DND-41 (cell line): ENCODE results near the gene KIAA1328.

Experiments
- ATAC-seq: fragments of 200-7000 bp; cut with Tn5 transposase; 3 replicates; pipeline ENCODE4 v1.9.1; 2021; ENCODE audit warnings: low read depth; ENCODE audit not compliant: insufficient read depth
- DNase-seq: peaks from one replicate; pipeline ENCODE4 v3.0.0-alpha.2; 2020
- H2AFZ ChIP-seq: 2 replicates; pipeline ENCODE4 v1.6.0; 2012; ENCODE audit warnings: low read depth, low read length
- H3K27ac ChIP-seq: 2 replicates; pipeline ENCODE4 v1.5.1; 2012; ENCODE audit warnings: low read length, inconsistent platforms
- H3K27me3 ChIP-seq: fragments of 200-600 bp; sonication (generic); 2 replicates; pipeline ENCODE4 v1.6.0; 2012; ENCODE audit warnings: low read length, mild to moderate bottlenecking, inconsistent platforms; ENCODE audit not compliant: insufficient read depth, poor library complexity
- H3K36me3 ChIP-seq: 2 replicates; pipeline ENCODE4 v1.5.1; 2012; ENCODE audit warnings: low read length, inconsistent platforms; ENCODE audit not compliant: insufficient read depth
- H3K4me1 ChIP-seq: 2 replicates; pipeline ENCODE4 v1.5.1; 2012; ENCODE audit warnings: mild to moderate bottlenecking, low read length; ENCODE audit not compliant: insufficient read depth
- H3K4me2 ChIP-seq: 2 replicates; pipeline ENCODE4 v1.6.0; 2012; ENCODE audit warnings: mild to moderate bottlenecking, moderate library complexity, low read length, inconsistent platforms; ENCODE audit not compliant: insufficient read depth
- H3K4me3 ChIP-seq, 2 experiments: fragments of 200-600 bp in 1 of 2; shearing (Covaris generic) in 1 of 2; 2 replicates each; pipeline ENCODE4 v1.5.1; 2012 to 2016; ENCODE audit warnings: inconsistent platforms in 2 of 2, low read length in 2 of 2, mild to moderate bottlenecking in 2 of 2, low read depth in 1 of 2, moderate library complexity in 1 of 2
- H3K79me2 ChIP-seq: 2 replicates; pipeline ENCODE4 v1.6.0; 2012; ENCODE audit warnings: low read length, inconsistent platforms; ENCODE audit not compliant: insufficient read depth
- H3K9ac ChIP-seq: 2 replicates; pipeline ENCODE4 v1.6.0; 2012; ENCODE audit warnings: low read depth, mild to moderate bottlenecking, inconsistent platforms, low read length, moderate library complexity
- H3K9me3 ChIP-seq: 2 replicates; pipeline ENCODE4 v1.5.1; 2012; ENCODE audit warnings: low read length, moderate library complexity, mild to moderate bottlenecking, inconsistent platforms; ENCODE audit not compliant: insufficient read depth, severe bottlenecking
- H4K20me1 ChIP-seq: 2 replicates; pipeline ENCODE4 v1.6.0; 2012; ENCODE audit warnings: low read length; ENCODE audit not compliant: insufficient read depth
- CTCF ChIP-seq: IDR thresholded peaks from 2 replicates; pipeline ENCODE4 v1.5.1; 2012; ENCODE audit warnings: borderline replicate concordance, low read length, moderate library complexity, mild to moderate bottlenecking; ENCODE audit not compliant: poor library complexity, severe bottlenecking; ENCODE audit errors: extremely low read depth
- EZH2 ChIP-seq: IDR thresholded peaks from 3 replicates; pipeline ENCODE4 v1.6.1; 2012; ENCODE audit warnings: borderline replicate concordance, low read depth, mild to moderate bottlenecking, moderate library complexity, low read length, inconsistent platforms; ENCODE audit not compliant: severe bottlenecking

Gene KIAA1328

GRCh38 chr18:36889321-36889720 lies 60.4 kb downstream of the KIAA1328 start:
- Histone ChIP-seq H3K9ac (no peak overlapping the region), H3K4me3 (no peak overlapping the region), H3K4me1 (peaks cover 30% of the 10 kb centered on the region), H3K27ac (peak overlapping the region; percentile 68), H3K36me3 (peaks cover 4% of the 10 kb centered on the region; the same call in 1 of the 2 replicates), H3K9me3 (no peaks in the 10 kb centered on the region), H4K20me1 (no peaks in the 10 kb centered on the region), H3K27me3 (no peaks in the 10 kb centered on the region), H2AFZ (no peak overlapping the region), H3K4me2 (peak overlapping the region; percentile 30; the same call in 1 of the 2 replicates), H3K79me2 (no peaks in the 10 kb centered on the region)
- no peak for DNase-seq
- ATAC-seq = peak; percentile 35
- no peak for TF ChIP-seq EZH2
- TF ChIP-seq CTCF = no peak

- TF ChIP-seq CTCF (no peak), EZH2 (no peak)
- Histone ChIP-seq H3K27me3 (no peaks in the 10 kb centered on the region), H3K9me3 (no peaks in the 10 kb centered on the region), H3K9ac (peak overlapping the region; percentile 4; the same call in 1 of the 2 replicates), H3K27ac (peak overlapping the region; percentile 68), H3K79me2 (no peaks in the 10 kb centered on the region), H3K4me2 (peak overlapping the region; percentile 30; the same call in 1 of the 2 replicates), H3K36me3 (peaks cover 4% of the 10 kb centered on the region; the same call in 1 of the 2 replicates), H3K4me3 (no peak overlapping the region), H2AFZ (no peak overlapping the region), H4K20me1 (no peaks in the 10 kb centered on the region), H3K4me1 (peaks cover 30% of the 10 kb centered on the region)
- peak; percentile 98 for ATAC-seq
- peak; percentile 43 for DNase-seq
Measured at GRCh38 chr18:36889742-36890141, 60.8 kb downstream of the KIAA1328 start.

- Histone ChIP-seq H3K4me1 (peaks cover 32% of the 10 kb centered on the region), H3K9ac (no peak overlapping the region), H3K79me2 (no peaks in the 10 kb centered on the region), H3K4me2 (no peak overlapping the region), H3K9me3 (no peaks in the 10 kb centered on the region), H3K4me3 (no peak overlapping the region), H4K20me1 (no peaks in the 10 kb centered on the region), H3K36me3 (peaks cover 4% of the 10 kb centered on the region; the same call in 1 of the 2 replicates), H2AFZ (no peak overlapping the region), H3K27me3 (no peaks in the 10 kb centered on the region), H3K27ac (peak overlapping the region; percentile 68)
- ATAC-seq = no peak
- no peak for DNase-seq
- no peak for TF ChIP-seq EZH2
- no peak for TF ChIP-seq CTCF
Measured at GRCh38 chr18:36890598-36890997, 61.7 kb downstream of the KIAA1328 start.

- DNase-seq (no peak), ATAC-seq (no peak)
- Histone ChIP-seq H3K9ac (no peak overlapping the region), H2AFZ (no peak overlapping the region), H3K4me2 (no peak overlapping the region), H3K27me3 (no peaks in the 10 kb centered on the region), H4K20me1 (no peaks in the 10 kb centered on the region), H3K4me1 (peaks cover 43% of the 10 kb centered on the region), H3K36me3 (no peaks in the 10 kb centered on the region), H3K9me3 (no peaks in the 10 kb centered on the region), H3K4me3 (no peak overlapping the region), H3K79me2 (no peaks in the 10 kb centered on the region), H3K27ac (no peak overlapping the region)
- TF ChIP-seq CTCF (no peak), EZH2 (no peak)
Measured at GRCh38 chr18:36893227-36893626, 64.3 kb downstream of the KIAA1328 start.
